ENCODE data around the gene CHI3L1.

CHI3L1 gene

DNA sequence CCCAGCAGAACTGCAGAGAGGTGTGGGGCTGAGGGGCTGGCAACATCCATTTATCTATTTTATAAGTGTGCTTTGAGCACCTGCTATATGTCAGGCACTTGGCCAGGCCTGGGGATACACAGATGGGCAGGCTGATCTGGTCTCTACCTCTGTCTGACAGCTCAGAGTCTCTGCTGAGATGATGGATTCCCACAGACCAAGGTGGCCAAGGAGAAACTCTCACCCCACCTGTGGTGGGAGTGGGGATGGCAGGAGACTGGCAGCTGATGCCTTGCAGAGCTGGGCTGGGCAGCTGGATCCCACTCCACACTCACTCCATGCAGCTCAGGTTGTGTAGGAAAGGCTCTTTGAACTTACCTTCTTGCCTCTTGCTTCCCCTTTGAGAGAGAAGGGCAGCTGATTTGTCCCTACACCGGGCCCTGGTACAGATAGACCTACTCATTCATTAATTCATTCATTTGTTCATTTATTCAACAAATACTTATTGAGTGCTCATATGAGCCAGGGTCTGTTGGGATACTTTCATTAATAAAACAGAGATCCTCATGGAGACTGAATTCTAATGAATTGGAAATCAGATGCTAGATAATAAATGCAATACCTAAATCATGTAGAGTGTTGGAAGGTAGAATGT lies 50.0 kb downstream of the CHI3L1 start:
- H3F3A ChIP-seq (ENCODE audit: insufficient read depth) = no peaks in the 10 kb centered on the region
- H3K79me2 ChIP-seq (ENCODE audit: insufficient read depth, low read length) = no peaks in the 10 kb centered on the region
- H3K27me3 ChIP-seq (ENCODE audit: low read length) = no peaks in the 10 kb centered on the region; the same call in 1 of the 2 replicates
- H3K9me3 ChIP-seq (ENCODE audit: insufficient read depth, low read length) = no peaks in the 10 kb centered on the region
- no peaks in the 10 kb centered on the region for H3K9me2 ChIP-seq (replicated peaks; ENCODE audit: insufficient read depth, low read length)
- TF ChIP-seq, protein P1, sequence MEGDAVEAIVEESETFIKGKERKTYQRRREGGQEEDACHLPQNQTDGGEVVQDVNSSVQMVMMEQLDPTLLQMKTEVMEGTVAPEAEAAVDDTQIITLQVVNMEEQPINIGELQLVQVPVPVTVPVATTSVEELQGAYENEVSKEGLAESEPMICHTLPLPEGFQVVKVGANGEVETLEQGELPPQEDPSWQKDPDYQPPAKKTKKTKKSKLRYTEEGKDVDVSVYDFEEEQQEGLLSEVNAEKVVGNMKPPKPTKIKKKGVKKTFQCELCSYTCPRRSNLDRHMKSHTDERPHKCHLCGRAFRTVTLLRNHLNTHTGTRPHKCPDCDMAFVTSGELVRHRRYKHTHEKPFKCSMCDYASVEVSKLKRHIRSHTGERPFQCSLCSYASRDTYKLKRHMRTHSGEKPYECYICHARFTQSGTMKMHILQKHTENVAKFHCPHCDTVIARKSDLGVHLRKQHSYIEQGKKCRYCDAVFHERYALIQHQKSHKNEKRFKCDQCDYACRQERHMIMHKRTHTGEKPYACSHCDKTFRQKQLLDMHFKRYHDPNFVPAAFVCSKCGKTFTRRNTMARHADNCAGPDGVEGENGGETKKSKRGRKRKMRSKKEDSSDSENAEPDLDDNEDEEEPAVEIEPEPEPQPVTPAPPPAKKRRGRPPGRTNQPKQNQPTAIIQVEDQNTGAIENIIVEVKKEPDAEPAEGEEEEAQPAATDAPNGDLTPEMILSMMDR (IDR thresholded peaks at IDR 0.05; ENCODE audit: insufficient read depth, low read length, poor library complexity, severe bottlenecking) = no peak
- TF ChIP-seq EZH2phosphoT487 (conservative IDR thresholded peaks at IDR 0.05; ENCODE audit: low read length) = no peak
- no peak overlapping the region for H3K9ac ChIP-seq (ENCODE audit: low read length)
- no peak overlapping the region for H3K4me3 ChIP-seq (ENCODE audit: insufficient read depth, low read length, poor library complexity, severe bottlenecking)
- H3K4me2 ChIP-seq (ENCODE audit: low read depth, low read length, poor library complexity, severe bottlenecking) = no peak overlapping the region
- no peak overlapping the region for H3K27ac ChIP-seq (ENCODE audit: low read depth, low read length)
- no peak overlapping the region for H2AFZ ChIP-seq (ENCODE audit: low read depth, low read length, severe bottlenecking)
- no peaks in the 10 kb centered on the region for H3K36me3 ChIP-seq (ENCODE audit: low read length)
- H4K20me1 ChIP-seq (ENCODE audit: low read depth, low read length) = no peaks in the 10 kb centered on the region

DNA sequence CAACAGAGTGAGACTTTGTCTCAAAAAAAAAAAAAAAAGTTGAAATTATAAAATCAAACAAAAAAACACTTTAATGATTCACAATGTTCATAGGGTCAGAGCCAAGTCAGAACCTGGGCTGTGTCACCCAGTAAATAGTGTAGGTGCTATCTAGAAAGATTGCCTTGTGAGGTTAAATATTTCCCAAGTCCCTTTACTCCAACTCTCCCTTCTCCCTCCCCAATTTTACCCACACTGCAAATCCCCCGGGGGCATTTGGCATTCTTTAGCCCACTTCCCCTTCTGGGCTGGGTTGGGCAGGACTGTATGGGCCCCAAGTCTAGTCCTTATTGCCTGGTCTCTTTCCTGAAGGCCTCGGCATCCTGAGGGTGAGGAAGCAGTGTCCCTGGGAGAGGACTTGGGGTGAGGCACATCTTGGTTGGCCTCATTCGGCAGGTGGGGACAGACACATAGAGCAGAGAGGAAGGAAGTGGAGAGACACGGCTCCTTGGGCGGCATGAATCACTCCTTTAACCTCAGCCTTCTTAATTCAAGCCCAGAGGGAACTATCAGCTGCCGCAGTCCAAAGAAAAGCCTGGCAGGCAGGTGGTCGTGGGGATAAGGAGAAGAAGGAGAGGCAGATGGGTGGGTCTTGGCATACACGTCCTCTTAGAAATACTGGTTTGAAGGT lies 50.7 kb downstream of the CHI3L1 start:
- Histone ChIP-seq H3K27ac (ENCODE audit: low read depth, low read length) (no peak overlapping the region), H3K36me3 (ENCODE audit: low read length) (no peaks in the 10 kb centered on the region), H3K79me2 (ENCODE audit: insufficient read depth, low read length) (no peaks in the 10 kb centered on the region), H3K9me3 (ENCODE audit: insufficient read depth, low read length) (no peaks in the 10 kb centered on the region), H2AFZ (ENCODE audit: low read depth, low read length, severe bottlenecking) (no peak overlapping the region), H3K9me2 (replicated peaks; ENCODE audit: insufficient read depth, low read length) (no peaks in the 10 kb centered on the region), H3K9ac (ENCODE audit: low read length) (no peak overlapping the region), H4K20me1 (ENCODE audit: low read depth, low read length) (no peaks in the 10 kb centered on the region), H3K4me3 (ENCODE audit: insufficient read depth, low read length, poor library complexity, severe bottlenecking) (no peak overlapping the region), H3F3A (ENCODE audit: insufficient read depth) (no peaks in the 10 kb centered on the region), H3K27me3 (ENCODE audit: low read length) (no peaks in the 10 kb centered on the region; the same call in 1 of the 2 replicates), H3K4me2 (ENCODE audit: low read depth, low read length, poor library complexity, severe bottlenecking) (no peak overlapping the region)
- TF ChIP-seq, protein P1 (IDR thresholded peaks at IDR 0.05; ENCODE audit: insufficient read depth, low read length, poor library complexity, severe bottlenecking) = no peak
- no peak for TF ChIP-seq EZH2phosphoT487 (conservative IDR thresholded peaks at IDR 0.05; ENCODE audit: low read length)

DNA sequence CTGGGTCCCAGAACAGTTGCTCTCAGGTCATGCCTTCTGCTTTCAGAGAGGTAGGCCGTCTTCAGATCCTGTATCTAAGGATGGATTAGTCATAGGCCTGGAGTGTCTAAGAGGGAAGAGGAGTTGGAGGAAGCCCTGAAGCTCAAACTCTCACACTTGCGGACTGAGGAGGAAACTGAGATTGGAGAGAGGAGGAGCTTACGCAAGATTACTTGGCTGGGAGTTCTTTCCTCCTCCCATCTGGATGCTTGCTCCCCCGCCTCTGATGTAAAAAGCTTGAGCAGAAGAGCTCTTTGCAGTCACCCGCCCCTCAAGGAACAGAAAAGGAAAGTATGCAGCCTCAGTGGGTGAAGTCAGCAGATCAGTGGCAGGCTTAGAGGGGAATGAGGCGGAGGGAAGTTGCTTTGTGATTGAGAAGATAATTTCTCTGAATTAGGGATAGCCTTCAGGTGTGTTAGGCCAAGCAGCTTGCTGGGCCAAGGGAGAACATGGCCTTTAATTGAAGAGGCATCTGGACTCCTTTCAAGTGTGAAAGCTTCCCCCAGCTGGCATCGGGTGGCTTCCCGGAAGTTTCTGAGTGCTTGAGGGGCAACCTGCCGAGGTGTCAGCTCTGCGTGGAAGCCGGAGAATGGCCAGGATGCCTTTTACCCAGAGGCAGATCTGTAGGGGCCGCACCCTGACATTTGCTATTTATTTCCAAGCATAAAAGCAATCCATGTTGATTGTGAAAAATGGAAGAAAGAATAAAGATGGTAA lies 52.4 kb downstream of the CHI3L1 start:
- Histone ChIP-seq H3K79me2 (ENCODE audit: insufficient read depth, low read length) (no peaks in the 10 kb centered on the region), H3K27me3 (ENCODE audit: low read length) (no peaks in the 10 kb centered on the region; the same call in 1 of the 2 replicates), H3K9ac (ENCODE audit: low read length) (no peak overlapping the region), H3K27ac (ENCODE audit: low read depth, low read length) (no peak overlapping the region), H3K4me2 (ENCODE audit: low read depth, low read length, poor library complexity, severe bottlenecking) (no peak overlapping the region), H3K4me3 (ENCODE audit: insufficient read depth, low read length, poor library complexity, severe bottlenecking) (no peak overlapping the region), H2AFZ (ENCODE audit: low read depth, low read length, severe bottlenecking) (no peak overlapping the region), H3F3A (ENCODE audit: insufficient read depth) (no peaks in the 10 kb centered on the region), H4K20me1 (ENCODE audit: low read depth, low read length) (no peaks in the 10 kb centered on the region), H3K36me3 (ENCODE audit: low read length) (no peaks in the 10 kb centered on the region), H3K9me2 (replicated peaks; ENCODE audit: insufficient read depth, low read length) (no peaks in the 10 kb centered on the region), H3K9me3 (ENCODE audit: insufficient read depth, low read length) (no peaks in the 10 kb centered on the region)
- TF ChIP-seq EZH2phosphoT487 (conservative IDR thresholded peaks at IDR 0.05; ENCODE audit: low read length) = no peak
- TF ChIP-seq, protein P1 (IDR thresholded peaks at IDR 0.05; ENCODE audit: insufficient read depth, low read length, poor library complexity, severe bottlenecking) = no peak

Data from SU-DHL-6 (cell line).